NCI-H82 treated with DMSO at 0.1 percent for 48 hours (cell line): ENCODE data around the gene SIRT3.
A peak's percentile ranks its signal among the peaks of the same experiment; 100 is the strongest.
"Not testable (repeated sequence)": the region's sequence is repeated elsewhere in the genome, so short reads cannot be mapped to it uniquely, and the experiment has no call there.

Experiments used
- DNase-seq: peaks from one replicate; lab custom pipeline; 2025; ENCODE audit not compliant: unreplicated experiment; lab: John Stamatoyannopoulos, UW

Gene SIRT3

DNA sequence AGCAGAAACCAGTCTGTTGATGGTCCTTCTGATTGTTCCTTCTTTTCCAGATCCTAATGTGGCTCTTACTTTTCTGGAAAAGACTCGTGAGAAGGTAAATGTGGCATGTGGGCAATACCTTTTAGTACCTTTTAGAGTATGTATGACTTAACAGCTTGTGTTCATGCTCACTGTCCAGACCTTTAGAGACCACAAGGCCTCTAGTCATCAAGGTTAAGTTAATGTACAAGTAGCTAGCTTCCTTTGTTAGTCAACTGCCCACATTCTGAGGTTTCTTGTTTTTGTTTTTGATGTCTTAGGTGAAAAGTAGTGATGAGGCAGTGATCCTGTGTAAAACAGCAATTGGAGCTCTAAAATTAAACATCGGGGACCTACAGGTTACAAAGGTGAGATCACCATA lies 8.2 kb upstream of the SIRT3 start:
- DNase-seq, result no peak

DNA sequence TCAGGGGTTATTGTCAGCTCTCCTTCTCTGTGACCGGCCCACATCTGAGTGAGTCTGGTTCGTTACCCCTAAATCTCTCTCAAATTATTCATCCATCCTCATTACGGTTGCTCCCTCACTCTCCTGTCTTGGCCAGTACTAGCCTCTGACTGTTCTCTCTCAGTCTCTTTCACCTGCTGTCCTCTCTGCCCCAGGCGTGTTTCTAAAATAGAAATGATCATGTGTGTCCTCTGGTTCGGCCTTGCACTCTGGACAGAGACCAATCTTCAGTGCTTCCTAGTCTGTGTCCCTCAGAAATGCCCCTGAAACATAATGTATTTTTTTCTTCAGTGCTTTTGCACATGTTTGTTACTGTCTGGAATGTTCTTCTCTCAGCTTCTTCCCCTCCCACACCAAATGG lies 5.5 kb upstream of the SIRT3 start:
- no peak for DNase-seq

DNA sequence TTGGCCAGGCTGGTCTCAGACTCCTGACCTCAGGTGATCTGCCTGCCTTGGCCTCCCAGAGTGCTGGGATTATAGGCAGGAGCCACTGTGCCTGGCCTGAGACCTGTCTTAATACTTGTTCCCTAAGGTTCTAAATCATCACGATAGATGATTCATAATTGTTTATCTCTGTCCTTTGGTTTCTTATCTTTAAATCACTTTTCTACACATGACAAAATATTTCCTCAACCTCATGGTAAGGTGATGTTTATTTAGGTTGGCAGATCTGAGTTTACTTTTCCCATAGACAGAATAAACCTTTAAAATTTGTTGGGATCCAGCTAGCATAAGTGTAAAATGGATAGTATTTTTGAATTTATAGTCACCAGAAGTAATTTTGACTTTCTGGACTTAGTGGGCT lies 4.2 kb upstream of the SIRT3 start:
- DNase-seq, result no peak

DNA sequence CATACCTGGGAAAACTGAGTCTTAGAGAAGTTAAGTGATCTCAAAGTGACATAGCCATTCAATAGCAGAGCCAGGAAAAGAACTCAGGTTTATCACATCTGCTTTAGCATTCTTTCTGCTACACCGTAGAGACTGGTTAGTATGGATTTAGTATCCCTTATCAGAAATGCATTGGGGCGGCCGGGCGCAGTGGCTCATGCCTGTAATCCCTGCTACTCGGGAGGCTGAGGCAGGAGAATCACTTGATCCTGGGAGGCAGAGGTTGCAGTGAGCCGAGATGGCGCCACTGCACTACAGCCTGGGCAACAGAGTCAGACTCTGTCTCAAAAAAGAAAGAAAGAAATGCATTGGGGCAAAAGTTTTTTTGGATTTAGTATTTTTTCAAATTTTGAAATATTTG lies 2.2 kb upstream of the SIRT3 start:
- DNase-seq, result not testable (repeated sequence)

DNA sequence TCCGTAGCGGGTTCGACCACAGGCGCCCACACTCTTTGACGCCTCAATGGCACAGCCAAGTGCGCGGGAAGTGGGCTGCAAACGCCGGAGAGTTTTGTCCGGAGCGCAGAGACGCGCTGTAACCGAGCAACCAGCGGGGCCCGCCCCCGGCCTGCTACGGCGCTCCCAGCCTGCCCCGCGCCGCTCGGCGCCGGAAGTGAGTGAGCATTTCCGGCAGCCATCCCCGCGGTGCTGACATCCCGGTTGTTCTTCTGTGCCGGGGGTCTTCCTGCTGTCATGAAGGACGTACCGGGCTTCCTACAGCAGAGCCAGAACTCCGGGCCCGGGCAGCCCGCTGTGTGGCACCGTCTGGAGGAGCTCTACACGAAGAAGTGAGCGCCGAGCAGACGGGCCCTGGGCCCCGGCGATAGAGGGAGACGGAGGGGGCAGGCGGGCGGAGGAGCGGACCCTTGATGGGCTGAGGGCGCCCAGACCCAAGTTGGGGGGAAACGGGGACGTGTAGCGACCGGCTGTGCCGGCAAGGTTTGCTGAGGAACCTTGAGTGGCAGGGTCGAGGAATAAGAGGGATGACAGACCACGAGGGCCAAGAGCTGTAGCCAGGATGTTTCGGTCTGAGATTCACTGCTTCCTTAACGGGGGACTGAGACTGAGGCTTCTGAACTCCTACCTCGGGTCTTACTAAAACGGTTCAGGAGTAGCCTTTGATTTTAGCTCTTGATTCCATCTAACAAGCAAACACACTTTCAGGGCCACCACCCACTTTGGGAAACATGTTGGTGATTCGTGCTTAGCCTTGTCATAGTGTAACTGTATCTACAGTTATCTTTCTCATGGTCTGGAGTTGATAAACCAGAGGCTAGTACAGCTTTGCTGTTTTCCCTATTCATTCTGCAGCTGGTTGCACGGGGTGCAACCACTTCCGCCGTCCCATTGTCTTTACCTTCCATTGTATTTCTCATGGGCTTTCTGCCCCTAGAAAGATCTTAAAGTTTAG lies 929 bp upstream of the SIRT3 start, which contains the start of gene PSMD13:
PSMD13 (plus strand) TSS at position 203 of the 994 bp plus-strand sequence; CDS start at position 277, 74 bp downstream.
- DNase-seq, result peak; percentile 18

DNA sequence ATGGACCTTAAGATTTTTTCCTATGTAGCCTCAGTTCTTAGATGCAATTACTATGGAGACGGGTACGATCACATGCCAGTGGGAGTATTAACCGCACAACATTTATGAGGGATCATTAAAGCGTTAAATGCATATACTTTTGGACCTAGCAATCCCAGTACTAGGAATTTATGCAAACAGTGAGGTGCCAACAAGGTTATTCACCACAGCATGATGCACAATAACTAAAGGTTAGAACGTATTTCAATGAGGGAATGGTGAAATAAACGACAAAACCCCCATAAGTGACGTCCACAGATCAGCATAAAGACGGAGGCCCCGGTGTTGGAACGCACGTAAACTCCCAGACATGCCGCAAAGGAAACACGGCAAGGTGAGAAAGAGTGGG lies 539 bp downstream of the SIRT3 start:
- DNase-seq, result no peak

DNA sequence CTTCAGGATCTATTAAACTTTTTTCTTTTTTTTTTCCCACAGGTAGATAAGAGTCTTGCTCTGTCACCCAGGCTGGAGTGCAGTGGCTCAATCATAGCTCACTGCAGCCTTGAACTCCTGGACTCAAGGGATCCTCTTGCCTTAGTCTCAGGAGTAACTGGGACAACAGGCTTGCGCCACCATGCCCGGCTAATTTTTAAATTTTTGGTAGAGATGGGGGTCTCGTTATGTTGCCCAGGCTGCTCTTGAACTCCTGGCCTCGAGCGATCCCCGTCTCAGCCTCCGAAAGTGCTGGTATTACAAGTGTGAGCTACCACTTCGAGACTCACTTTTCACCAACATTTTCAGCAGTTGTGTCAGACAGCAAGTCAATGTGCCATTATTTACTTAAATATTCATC lies 962 bp downstream of the SIRT3 start:
- no peak for DNase-seq

DNA sequence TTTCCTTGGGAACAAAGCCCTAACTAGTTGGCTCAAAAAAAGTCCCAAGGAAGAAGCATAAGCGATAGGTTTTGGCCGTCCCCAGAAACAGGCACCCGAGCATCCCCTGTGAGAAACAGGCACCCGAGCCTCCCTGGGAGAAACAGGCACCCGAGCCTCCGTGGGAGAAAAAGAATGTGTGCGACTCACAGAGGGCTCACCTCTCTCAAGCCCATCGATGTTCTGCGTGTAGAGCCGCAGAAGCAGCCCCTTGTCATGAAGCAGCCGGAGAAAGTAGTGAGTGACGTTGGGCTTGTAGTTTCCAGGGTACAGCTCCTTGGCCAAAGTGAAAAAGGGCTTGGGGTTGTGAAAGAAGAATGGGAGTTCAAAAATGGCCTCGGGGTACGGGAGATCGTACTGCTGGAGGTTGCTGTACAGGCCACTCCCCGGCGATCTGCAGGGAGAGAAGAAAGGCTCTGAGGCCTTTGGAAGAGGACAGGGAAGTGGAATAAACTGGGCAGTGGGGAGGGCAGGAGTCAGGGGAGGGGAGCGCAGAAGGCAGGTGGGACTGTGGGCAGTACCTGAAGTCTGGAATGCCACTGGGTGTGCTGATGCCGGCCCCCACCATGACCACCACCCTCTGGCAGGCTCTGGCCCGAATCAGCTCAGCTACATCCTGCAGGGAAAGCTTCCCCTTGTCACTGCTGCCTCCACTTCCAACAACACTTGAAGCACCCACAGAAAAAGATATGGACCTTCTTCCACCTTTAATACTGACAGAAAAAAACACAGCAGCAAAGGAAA lies 3.2 kb downstream of the SIRT3 start:
- no peak for DNase-seq

DNA sequence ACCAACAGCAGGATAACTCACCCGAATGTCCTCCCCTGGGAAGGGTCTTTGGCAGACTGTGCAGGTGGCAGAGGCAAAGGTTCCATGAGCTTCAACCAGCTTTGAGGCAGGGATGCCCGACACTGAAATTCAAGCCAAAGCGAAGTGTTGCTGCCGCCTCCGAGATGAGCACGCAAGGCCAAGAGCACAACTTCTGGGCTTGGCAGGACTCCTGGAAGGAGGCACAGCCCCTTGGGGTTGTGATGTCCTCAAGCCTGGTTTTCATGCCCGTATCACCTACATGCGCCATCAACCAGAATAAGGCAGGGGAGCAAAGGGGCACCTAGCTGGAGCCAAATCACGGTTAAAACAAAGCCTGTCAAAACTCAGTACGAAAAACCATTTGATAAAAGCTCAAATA lies 5.7 kb downstream of the SIRT3 start:
- no peak for DNase-seq

DNA sequence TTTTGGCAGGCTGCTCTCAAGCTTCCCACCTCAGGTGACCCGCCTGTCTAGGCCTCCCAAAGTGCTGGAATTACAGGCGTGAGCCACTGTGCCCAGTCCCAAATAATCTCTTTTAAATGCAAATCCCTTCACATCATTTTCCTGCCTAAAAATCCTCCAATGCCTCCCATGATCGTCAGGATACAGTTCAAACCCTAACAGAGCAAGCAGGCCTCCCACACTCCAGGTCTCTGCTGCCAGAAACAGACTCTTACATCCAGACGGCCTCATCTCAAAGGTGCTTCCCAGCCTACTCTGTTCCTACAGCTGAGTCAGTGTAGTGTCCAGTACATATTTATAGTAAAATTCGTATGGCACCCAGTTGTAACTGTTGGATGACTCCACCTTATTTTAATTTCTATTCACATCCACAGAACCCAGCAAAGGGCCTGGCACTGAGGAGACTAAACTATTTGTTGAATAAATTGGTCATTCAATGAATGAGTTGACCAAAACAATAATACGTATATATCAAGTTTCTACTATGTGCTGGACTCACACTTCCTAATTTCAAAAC lies 8.2 kb downstream of the SIRT3 start:
- peak; percentile 12 for DNase-seq

DNA sequence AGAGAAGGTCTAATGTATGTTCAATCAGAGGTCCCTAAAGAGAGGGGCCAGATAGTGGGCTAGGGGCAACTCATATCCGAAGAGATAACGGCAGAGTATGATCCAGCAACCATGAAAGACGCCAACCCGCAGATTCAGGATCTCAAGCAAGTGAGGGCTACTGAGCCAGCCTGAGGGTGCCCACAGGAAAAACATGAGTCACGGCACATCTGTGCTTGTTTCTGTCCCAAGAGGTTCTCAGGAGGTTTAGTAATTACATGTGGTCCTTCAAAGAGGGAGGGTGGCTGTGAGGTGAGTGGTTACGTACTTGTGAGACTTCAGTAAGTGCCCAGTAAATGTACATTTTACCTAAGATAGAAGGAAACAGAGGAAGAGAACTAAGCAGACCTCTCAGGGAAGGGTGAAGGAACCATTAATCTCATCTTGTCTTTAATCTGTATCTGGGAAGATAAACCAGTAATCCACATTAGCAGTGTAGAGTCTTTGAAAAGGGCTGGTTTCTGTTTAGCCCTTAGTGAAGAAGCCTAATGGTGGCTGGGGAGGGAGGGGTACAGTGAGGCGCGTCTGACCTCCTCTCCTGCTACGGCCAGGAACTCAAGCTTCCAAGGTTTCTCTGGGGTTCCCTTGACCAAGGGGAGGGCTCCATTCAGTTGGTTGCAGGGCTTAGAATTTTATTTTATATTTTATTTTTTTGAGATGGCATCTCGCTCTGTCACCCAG lies 10.2 kb downstream of the SIRT3 start:
- peak; percentile 72 for DNase-seq

DNA sequence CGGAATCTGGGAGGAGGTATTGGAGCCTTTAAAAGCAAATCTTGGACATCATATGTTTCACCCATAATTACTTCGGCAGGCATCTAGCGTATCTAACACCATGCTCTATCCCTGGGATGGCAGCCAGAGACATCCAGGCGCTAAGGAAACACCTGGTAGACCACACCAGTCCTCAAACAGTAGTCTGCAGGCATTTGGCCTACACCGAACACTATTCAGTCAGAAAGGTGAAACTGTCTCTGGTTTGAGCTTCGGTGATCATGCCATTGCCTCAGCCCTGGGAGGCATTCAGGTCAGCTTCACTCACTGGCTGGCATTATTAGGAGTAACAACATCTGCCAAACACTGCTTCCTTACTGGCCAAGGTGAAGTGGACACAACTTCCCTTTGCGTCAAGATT lies 11.7 kb downstream of the SIRT3 start:
- no peak for DNase-seq

DNA sequence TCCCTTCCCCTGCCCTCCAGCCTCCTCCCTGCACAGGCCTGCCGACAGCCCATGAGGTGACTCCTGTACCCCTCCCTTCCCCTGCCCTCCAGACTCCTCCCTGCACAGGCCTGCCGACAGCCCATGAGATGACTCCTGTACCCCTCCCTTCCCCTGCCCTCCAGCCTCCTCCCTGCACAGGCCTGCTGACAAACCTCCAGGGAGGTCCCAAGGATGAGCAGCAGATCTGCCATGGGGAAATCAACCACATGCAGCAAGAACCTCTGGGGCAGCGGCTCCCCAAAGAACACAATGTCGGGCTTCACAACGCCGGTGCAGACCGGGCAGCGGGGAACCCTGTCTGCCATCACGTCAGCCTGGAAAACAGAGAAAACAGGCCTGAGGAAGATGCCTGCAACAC lies 12.3 kb downstream of the SIRT3 start:
- no peak for DNase-seq

DNA sequence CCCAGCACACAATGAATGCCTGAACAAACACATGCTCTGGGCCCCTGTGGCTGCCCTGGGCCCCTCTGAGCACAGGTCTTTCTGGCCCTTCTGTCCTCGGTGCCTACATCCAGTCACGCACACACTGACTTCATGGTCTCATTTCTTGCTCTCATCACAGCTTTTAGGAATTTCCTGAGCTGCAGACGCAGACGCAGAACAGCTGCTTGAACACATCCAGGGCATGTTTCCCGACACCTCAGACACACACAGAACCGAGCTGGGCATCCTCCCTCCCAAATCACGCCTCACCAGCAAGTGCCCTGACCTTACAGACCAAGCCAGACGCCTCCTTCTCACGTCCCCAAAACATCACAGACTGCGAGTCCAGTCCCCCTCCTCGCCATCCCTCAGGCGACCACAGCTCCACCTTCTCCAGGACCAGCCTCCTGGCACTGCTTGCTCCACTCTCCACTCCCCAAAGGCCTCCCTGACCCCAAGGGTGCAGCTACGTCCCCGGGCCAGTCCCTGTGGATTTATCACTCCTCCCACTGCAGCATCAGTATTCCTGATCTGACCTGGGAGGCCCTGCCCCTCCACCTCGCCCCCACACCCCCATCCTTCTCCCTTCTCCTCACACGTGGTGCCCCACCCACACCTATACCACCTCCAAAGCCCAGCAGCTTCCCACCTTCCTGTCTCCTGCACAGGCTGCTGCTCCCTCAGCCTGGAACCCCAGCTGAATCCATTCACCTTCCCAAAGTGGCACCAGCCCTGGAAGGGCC lies 12.9 kb downstream of the SIRT3 start:
- DNase-seq, result no peak

DNA sequence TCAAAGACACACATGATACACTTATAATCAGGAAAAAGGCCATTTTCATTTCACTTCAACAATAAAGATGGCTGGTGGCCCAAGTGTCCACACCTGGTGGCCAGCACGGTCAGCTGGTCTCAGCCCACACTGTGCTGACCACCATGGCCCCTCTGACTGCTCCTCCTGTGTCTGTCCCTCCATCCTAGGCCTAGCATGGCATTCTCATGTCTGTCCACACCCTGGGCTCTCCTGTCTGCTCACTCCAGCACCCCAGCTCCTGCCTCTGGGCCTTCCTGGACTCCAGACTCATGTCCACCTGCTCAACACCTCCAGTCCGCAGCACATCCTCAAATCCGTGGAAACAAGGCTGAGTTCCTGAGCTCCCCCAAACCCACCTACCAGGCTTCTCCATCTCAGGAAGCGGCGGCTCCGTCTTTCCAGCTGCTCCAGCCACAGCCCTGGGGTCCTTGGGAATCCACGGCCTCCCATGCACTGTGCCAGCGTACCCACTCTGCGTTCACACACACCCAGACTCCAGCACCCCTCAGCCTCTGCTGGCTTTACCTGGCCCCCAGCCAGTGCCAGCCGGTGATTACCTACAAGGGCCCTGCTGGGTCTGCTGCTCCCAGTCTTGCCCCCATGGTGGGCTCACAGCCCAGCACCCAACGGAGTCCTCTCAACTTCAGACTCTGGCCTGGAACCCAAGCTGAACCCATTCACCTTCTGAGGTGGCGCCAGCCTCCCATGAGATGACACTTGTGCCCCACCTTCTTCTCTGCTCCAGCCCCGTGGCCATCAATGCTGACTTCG lies 13.9 kb downstream of the SIRT3 start:
- no peak for DNase-seq

DNA sequence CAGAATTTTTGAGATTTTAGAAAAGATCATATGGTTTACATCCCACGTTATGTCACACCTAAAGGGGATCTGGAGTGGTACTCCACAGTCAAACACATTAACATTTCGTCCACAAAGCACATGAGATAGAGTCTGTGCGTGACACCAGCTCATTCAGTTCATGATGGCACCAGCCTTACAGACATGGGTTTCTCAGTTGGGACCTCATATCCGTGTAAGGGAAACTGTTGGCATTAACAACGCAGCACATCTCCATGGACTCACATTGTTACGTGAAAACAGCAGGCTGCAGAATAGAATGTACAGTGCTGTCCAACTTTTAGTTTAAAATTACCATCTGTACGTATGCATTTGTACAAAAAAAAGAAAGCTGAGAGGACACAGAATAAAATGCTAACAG lies 14.6 kb downstream of the SIRT3 start:
- DNase-seq, result no peak

DNA sequence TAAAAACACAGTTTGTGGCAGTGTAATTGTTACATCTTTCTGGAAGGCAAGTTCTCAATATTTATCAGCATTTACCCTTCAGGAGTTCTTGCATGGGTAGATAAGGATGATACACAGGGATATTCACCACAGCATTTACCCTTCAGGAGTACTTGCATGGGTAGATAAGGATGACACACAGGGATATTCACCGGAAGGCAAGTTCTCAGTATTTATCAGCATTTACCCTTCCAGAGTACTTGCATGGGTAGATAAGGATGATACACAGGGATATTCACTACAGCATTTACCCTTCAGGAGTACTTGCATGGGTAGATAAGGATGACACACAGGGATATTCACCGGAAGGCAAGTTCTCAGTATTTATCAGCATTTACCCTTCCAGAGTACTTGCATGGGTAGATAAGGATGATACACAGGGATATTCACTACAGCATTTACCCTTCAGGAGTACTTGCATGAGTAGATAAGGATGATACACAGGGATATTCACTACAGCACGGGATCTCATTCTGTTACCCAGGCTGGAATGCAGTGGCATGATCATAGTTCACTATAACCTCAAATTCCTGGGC lies 15.4 kb downstream of the SIRT3 start:
- DNase-seq, result not testable (repeated sequence)

DNA sequence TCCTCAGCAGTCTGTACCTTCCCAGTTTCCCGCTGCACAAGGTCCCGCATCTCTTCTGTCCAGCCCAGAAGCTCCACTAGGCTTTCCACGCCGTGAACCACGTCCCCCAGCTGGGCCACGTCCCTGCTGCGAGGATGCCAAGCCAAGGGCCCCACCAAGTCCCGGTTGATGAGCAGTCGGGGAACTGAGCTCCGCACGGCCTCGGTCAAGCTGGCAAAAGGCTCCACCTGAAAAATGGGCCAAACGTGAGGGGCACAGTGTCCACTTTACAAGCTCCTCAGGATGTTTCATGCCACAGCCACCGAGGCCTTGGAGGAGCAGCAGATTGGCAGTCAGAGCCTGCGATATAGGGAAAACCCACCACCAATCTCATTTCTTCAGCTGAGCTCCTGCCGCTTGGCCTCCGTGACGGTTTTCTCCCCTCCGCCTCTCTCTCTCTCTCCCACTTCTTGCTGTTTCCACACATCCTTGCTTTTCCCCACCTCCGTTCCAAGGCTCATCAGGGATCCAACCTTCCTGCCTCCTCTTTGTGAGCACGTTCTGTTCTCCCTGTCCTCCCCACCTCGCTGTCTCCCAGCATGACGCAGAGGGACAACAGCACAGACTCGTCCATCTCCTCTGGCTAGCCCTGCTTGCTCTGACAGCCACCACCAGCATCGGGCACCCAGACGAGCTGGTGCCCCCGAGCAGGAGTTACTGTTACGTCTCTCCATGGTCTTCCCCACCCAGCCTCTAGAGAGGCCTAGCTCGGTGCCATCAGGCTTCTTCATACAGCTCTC lies 17.1 kb downstream of the SIRT3 start:
- DNase-seq, result no peak
